HTR-8/SVneo (cell line): Measurements from ENCODE around the gene BICDL1.

Source experiments
- DNase-seq: peaks from one replicate; pipeline ENCODE4 v3.0.0; 2011; ENCODE audit warnings: low spot score, mixed read lengths; ENCODE audit not compliant: insufficient read length
- FAIRE-seq: peaks from 2 replicates; lab custom pipeline; 2011; peaks lifted over from hg19 to GRCh38; lab: Jason Lieb, UNC

The BICDL1 gene

GRCh38 chr12:120075034-120075616, 86.1 kb downstream of the BICDL1 start:
- DNase-seq, result no peak
- no peak for FAIRE-seq

- no peak for DNase-seq
- FAIRE-seq, result no peak
Measured at GRCh38 chr12:120076651-120077050, 87.6 kb downstream of the BICDL1 start.

- DNase-seq (no peak), FAIRE-seq (no peak)
Measured at GRCh38 chr12:120077260-120077659, 88.2 kb downstream of the BICDL1 start.

GRCh38 chr12:120078868-120079267, 89.8 kb downstream of the BICDL1 start:
- no peak for FAIRE-seq
- DNase-seq, result no peak

- FAIRE-seq (no peak), DNase-seq (no peak)
Measured at GRCh38 chr12:120079411-120080400, 90.7 kb downstream of the BICDL1 start.

- FAIRE-seq, result no peak
- no peak for DNase-seq
Measured at GRCh38 chr12:120081641-120082040, 92.6 kb downstream of the BICDL1 start.

- no peak for FAIRE-seq
Measured at GRCh38 chr12:120085920-120086645, 97.0 kb downstream of the BICDL1 start.

GRCh38 chr12:120086801-120087621, 98.0 kb downstream of the BICDL1 start:
- DNase-seq (peak; percentile 99), FAIRE-seq (peak; percentile 89)

More at GRCh38 chr12:120085920-120086645, 97.0 kb downstream of the BICDL1 start:
- DNase-seq, result no peak

GRCh38 chr12:120089105-120089504, 100.1 kb downstream of the BICDL1 start:
- DNase-seq (no peak), FAIRE-seq (no peak)

GRCh38 chr12:120089796-120090195, 100.8 kb downstream of the BICDL1 start:
- DNase-seq (no peak), FAIRE-seq (no peak)

- FAIRE-seq, result no peak
Measured at GRCh38 chr12:120090206-120090605, 101.2 kb downstream of the BICDL1 start.

GRCh38 chr12:120090626-120091295, 101.7 kb downstream of the BICDL1 start:
- no peak for FAIRE-seq

More at GRCh38 chr12:120090206-120090605, 101.2 kb downstream of the BICDL1 start:
- no peak for DNase-seq

GRCh38 chr12:120091371-120092090, 102.5 kb downstream of the BICDL1 start:
- FAIRE-seq, result no peak
- no peak for DNase-seq

More at GRCh38 chr12:120090626-120091295, 101.7 kb downstream of the BICDL1 start:
- DNase-seq, result no peak

- DNase-seq, result no peak
- no peak for FAIRE-seq
Measured at GRCh38 chr12:120092551-120093335, 103.7 kb downstream of the BICDL1 start.

- DNase-seq (no peak), FAIRE-seq (no peak)
Measured at GRCh38 chr12:120093336-120093591, 104.2 kb downstream of the BICDL1 start.

- no peak for FAIRE-seq
Measured at GRCh38 chr12:120093592-120094355, 104.7 kb downstream of the BICDL1 start.

GRCh38 chr12:120094485-120094884, 105.4 kb downstream of the BICDL1 start:
- FAIRE-seq, result no peak

More at GRCh38 chr12:120093592-120094355, 104.7 kb downstream of the BICDL1 start:
- no peak for DNase-seq

More at GRCh38 chr12:120094485-120094884, 105.4 kb downstream of the BICDL1 start:
- no peak for DNase-seq
